Stimulated activated CD4-positive, alpha-beta T cell treated with anti-CD3 and anti-CD28 coated beads, Interleukin-1b, Interleukin-23, amount 100 ng/mL, for 4 hours (primary cell): Measurements from ENCODE around the gene LMOD1.
A peak's percentile ranks its signal among the peaks of the same experiment; 100 is the strongest.
"Not testable (repeated sequence)": the region's sequence is repeated elsewhere in the genome, so short reads cannot be mapped to it uniquely, and the experiment has no call there.

Experiments
- DNase-seq, 2 donors: peaks; one replicate each; pipeline ENCODE4 v3.0.0-alpha.2; 2020; ENCODE audit warnings: low read depth in 2 of 2

Gene LMOD1

GRCh38 chr1:201946224-201946908 is at the start of gene LMOD1:
Gene LMOD1, minus strand, starts transcription at chr1:201946548. Its CDS starts 208 bp downstream, at chr1:201946340.
- DNase-seq: no peak

GRCh38 chr1:201990427-201990826 is 44.1 kb upstream of the LMOD1 start:
- no peak for DNase-seq

GRCh38 chr1:201989354-201990128 is 43.2 kb upstream of the LMOD1 start:
- DNase-seq: no peak

- no peak for DNase-seq
Measured at GRCh38 chr1:201988601-201989000, 42.3 kb upstream of the LMOD1 start.

GRCh38 chr1:201985355-201985754 is 39.0 kb upstream of the LMOD1 start:
- no peak for DNase-seq

GRCh38 chr1:201984446-201984845 is 38.1 kb upstream of the LMOD1 start:
- DNase-seq: no peak

- DNase-seq: no peak
Measured at GRCh38 chr1:201983380-201983805, 37.0 kb upstream of the LMOD1 start.

GRCh38 chr1:201982623-201983379 is 36.5 kb upstream of the LMOD1 start, which contains the start of gene RNPEP:
Gene RNPEP, plus strand, starts transcription at chr1:201982648. Its CDS starts 19 bp downstream, at chr1:201982667.
- DNase-seq: peak; percentile 22 to 38

GRCh38 chr1:201982082-201982622 is 35.8 kb upstream of the LMOD1 start:
- peak; percentile 64 to 71 for DNase-seq

- no peak for DNase-seq
Measured at GRCh38 chr1:201970334-201971159, 24.2 kb upstream of the LMOD1 start.

GRCh38 chr1:201968202-201968925 is 22.0 kb upstream of the LMOD1 start:
- DNase-seq: no peak

GRCh38 chr1:201966171-201966570 is 19.8 kb upstream of the LMOD1 start:
- DNase-seq: no peak

- DNase-seq: no peak
Measured at GRCh38 chr1:201964261-201964660, 17.9 kb upstream of the LMOD1 start.

GRCh38 chr1:201962382-201962781 is 16.0 kb upstream of the LMOD1 start:
- DNase-seq: not testable (repeated sequence)

GRCh38 chr1:201958348-201958747 is 12.0 kb upstream of the LMOD1 start:
- DNase-seq: no peak

GRCh38 chr1:201955729-201956143 is 9.4 kb upstream of the LMOD1 start:
- DNase-seq: no peak

- peak; percentile 83 to 86 for DNase-seq
Measured at GRCh38 chr1:201955009-201955728, 8.8 kb upstream of the LMOD1 start, which contains the start of gene TIMM17A. Gene TIMM17A, plus strand, starts transcription at chr1:201955503. Its CDS starts 24 bp downstream, at chr1:201955527.

- DNase-seq: peak in 1 of 2 donors; percentile 4
Measured at GRCh38 chr1:201954263-201955008, 8.1 kb upstream of the LMOD1 start.

GRCh38 chr1:201949491-201949890 is 3.1 kb upstream of the LMOD1 start:
- DNase-seq: no peak
